Activated T-helper 17 cell treated with anti-CD3 and anti-CD28 coated beads, Interleukin-2, amount 50 U/mL, for 72 hours (primary cell): ENCODE data around the gene TP53AIP1. TPM values are rescaled to one million over a fixed set of nuclear protein-coding genes. Genes with fewer than 3 reads are reported as not detected.

Source experiments
- ATAC-seq: fragments of 150-1000 bp; cut with Tn5 transposase; replicated peaks from 2 replicates; pipeline ENCODE4 v1.10.0; 2021; ENCODE audit warnings: mild to moderate bottlenecking, moderate library complexity
- H3K27ac Mint-ChIP-seq: one replicate; pipeline ENCODE4 v1.8.0; 2022; ENCODE audit warnings: mixed read lengths
- H3K27me3 Mint-ChIP-seq: one replicate; pipeline ENCODE4 v1.8.0; 2022; ENCODE audit warnings: mixed read lengths
- H3K36me3 Mint-ChIP-seq: one replicate; pipeline ENCODE4 v1.8.0; 2022; ENCODE audit warnings: low read depth, mild to moderate bottlenecking, mixed read lengths
- H3K4me1 Mint-ChIP-seq: one replicate; pipeline ENCODE4 v1.8.0; 2022; ENCODE audit warnings: mixed read lengths
- H3K4me3 Mint-ChIP-seq: one replicate; pipeline ENCODE4 v1.8.0; 2022; ENCODE audit warnings: mild to moderate bottlenecking, mixed read lengths
- H3K9me3 Mint-ChIP-seq: one replicate; pipeline ENCODE4 v1.8.0; 2022; ENCODE audit warnings: mixed read lengths
- total RNA-seq, 2 donors: library from RNA; stranded (reverse); gene quantifications; one replicate each; pipeline ENCODE4 v1.2.3, GENCODE V29; 2022

Gene TP53AIP1
- total RNA-seq, 2 donors from 2014 or later, result not detected

DNA sequence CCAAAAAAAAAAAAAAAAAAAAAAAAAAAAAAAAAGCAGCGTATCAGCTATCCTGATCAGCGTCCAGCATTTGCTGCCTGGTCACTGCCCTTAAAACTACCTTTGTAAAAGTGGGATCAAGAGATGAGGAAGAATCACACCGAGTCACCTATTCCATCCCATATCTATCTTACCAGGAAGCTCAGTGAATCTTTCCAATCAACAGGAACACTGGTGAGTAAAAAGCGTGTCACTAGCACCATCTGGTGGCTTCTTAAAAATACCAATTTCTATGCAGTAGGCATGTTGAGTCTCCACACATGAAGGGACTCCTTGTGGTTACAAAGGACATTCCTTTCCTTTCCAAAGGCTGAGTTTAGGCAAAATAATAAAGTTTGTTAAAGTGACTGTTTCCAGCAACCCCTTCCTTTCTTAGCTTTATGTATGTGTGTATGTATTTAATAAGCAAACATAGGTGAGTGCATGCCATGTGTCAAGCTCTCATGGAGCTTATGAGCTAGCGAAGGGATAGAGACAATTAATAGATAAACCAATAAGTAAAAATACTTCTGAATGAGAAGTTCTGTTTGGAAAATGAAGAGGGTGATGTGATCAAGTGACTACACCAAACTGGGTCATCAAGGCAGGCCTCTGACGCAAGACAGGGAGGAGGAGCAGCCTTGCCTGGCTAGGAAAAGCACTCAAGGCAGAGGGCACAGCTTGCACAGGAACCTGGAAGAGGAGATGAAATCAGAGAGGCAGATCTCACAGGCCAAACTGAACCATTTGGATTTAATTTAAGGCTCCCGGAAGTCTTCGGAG is 13.9 kb upstream of the TP53AIP1 start:
- Mint-ChIP-seq H3K36me3 (no peaks in the 10 kb centered on the region), H3K4me3 (no peak overlapping the region), H3K27me3 (peaks cover 15% of the 10 kb centered on the region), H3K9me3 (no peaks in the 10 kb centered on the region), H3K27ac (no peak overlapping the region), H3K4me1 (no peaks in the 10 kb centered on the region)
- no peak for ATAC-seq

DNA sequence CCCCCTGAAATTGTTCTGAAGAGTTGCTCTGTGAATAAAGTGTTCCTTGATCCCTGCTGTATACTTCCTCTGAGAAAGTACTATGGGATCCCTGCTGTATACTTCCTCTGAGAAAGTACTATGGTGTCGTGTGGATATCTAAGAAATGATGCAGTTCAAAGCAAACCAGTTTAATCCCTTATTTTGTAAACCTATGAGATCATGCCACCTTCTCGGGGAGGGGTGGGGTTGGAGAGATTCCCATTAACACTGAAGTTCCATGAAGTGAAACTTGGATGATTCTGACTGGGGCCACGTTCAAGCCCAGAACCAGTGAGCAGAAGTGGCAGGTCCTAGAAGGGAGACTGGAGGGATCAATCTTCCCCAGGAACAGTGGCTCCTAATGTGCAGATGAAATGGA is 13.0 kb upstream of the TP53AIP1 start:
- no peak for ATAC-seq
- Mint-ChIP-seq H3K9me3 (no peaks in the 10 kb centered on the region), H3K27me3 (peaks cover 12% of the 10 kb centered on the region), H3K27ac (no peak overlapping the region), H3K4me3 (no peak overlapping the region), H3K4me1 (no peaks in the 10 kb centered on the region), H3K36me3 (no peaks in the 10 kb centered on the region)

DNA sequence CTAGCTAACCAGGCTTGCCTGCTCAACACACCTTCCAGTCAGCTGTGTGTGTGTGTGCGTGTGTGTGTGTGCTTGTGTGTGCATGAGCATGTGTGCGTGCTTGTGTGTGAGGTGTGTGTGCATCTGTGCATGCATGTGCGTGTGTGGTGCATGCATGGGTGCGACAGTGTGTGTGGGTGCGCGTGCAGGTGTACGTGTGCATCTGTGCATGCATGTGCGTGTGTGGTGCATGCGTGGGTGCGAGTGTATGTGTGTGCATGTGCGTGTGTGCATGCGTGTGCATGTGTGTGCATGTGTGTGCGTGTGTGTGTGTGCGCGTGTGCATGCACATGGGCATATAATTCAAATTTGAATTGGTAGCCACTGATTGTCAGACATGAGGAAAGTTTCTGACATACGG is 10.5 kb upstream of the TP53AIP1 start:
- H3K27me3 Mint-ChIP-seq, result peaks cover 11% of the 10 kb centered on the region
- no peak for ATAC-seq

DNA sequence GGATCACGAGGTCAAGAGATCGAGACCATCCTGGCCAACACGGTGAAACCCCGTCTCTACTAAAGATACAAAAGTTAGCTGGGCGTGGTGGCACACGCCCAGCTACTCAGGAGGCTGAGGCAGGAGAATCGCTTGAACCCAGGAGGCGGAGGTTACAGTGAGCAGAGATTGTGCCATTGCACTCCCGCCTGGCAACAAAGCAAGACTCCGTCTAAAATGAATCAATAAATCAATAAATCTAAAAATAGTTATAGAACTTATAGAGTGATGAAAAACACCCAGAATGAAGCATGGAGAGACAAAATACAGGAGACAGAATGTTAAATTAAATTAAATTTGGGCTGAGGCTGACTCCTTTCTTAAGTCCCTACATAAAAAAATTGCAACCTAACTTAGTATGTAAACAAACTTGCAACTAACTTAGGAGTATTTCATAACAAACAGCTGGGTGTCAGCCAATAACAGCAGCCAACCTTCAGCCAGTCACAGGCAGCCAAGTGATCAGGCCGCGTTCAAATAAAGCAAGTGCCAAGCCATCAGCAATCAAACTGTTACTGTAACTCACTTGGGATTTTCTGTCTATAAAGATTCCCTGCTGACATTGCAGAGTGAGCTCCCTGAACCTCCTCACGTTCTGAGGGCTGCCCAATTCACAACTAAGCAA is 7.3 kb upstream of the TP53AIP1 start:
- H3K4me1 Mint-ChIP-seq, result no peaks in the 10 kb centered on the region
- H3K4me3 Mint-ChIP-seq, result no peak overlapping the region
- H3K9me3 Mint-ChIP-seq, result no peaks in the 10 kb centered on the region
- H3K27ac Mint-ChIP-seq, result no peak overlapping the region
- ATAC-seq, result no peak
- peaks cover 6% of the 10 kb centered on the region for H3K27me3 Mint-ChIP-seq
- no peaks in the 10 kb centered on the region for H3K36me3 Mint-ChIP-seq

More for the DNA sequence above, 10.5 kb upstream of the TP53AIP1 start:
- no peak overlapping the region for H3K27ac Mint-ChIP-seq
- no peaks in the 10 kb centered on the region for H3K36me3 Mint-ChIP-seq
- H3K4me1 Mint-ChIP-seq, result no peaks in the 10 kb centered on the region
- H3K9me3 Mint-ChIP-seq, result no peaks in the 10 kb centered on the region
- no peak overlapping the region for H3K4me3 Mint-ChIP-seq

DNA sequence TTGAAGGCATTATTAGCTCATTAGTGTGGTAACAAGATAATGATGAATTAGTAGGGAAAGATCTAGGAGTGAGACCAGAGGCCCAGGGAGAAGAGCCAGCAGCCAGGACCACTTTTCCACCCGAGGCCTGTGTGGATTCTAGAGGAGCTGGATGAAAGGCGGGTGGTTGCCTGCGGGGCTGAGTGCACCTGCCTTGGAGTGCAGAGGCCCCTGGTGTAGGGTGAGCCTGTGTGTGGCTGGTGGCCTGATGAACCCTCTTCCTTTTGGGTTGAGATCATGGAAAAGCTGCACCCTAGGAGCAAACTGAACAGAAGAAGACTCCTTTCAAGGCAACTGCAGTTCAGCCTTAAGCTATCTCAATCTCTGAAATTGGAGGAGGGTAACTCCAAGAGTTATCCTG is 5.9 kb upstream of the TP53AIP1 start:
- Mint-ChIP-seq H3K27me3 (peaks cover 9% of the 10 kb centered on the region), H3K27ac (no peak overlapping the region), H3K9me3 (no peaks in the 10 kb centered on the region), H3K4me1 (no peaks in the 10 kb centered on the region), H3K4me3 (no peak overlapping the region), H3K36me3 (no peaks in the 10 kb centered on the region)
- no peak for ATAC-seq

DNA sequence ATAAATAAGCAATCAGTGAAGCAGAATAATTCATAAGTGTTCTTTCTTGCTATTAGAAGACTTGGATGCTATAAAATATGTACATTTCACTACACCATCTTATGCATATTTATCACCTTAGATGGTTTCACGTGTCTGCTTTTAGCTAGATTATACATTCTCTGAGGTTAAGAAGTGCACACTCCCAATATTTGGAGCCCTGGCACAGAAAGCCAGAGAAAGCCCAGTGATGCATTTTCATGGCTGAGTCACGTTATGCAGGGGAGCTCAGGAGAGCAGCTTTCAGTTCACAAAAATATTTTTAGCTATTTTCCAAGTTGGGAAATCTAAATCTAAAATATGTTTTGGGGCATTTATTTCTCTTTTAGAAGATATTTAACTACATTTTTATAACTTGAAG is 5.1 kb upstream of the TP53AIP1 start:
- no peak overlapping the region for H3K27ac Mint-ChIP-seq
- H3K4me1 Mint-ChIP-seq, result no peaks in the 10 kb centered on the region
- H3K4me3 Mint-ChIP-seq, result no peak overlapping the region
- H3K27me3 Mint-ChIP-seq, result peaks cover 9% of the 10 kb centered on the region
- H3K36me3 Mint-ChIP-seq, result no peaks in the 10 kb centered on the region
- no peak for ATAC-seq
- no peaks in the 10 kb centered on the region for H3K9me3 Mint-ChIP-seq

DNA sequence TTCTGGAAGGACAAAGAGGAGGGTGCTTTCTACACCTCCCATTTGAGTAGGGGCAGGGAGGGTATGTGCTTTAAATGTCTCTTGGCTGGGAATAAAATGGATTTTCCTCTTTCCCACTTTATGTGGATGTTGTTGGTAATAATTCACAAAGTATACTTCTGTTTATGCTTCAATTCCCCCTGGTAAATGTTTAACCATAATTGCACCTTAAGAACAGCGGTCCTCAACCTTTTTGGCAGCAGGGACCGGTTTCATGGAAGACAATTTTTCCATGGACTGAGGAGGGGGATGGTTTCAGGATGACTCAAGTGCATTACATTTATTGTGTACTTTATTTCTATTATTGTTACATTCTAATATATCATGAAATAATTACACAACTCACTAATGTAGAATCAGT is 4.0 kb upstream of the TP53AIP1 start:
- H3K27me3 Mint-ChIP-seq, result peaks cover 9% of the 10 kb centered on the region
- no peaks in the 10 kb centered on the region for H3K36me3 Mint-ChIP-seq
- no peak overlapping the region for H3K27ac Mint-ChIP-seq
- H3K9me3 Mint-ChIP-seq, result no peaks in the 10 kb centered on the region
- no peak overlapping the region for H3K4me3 Mint-ChIP-seq
- H3K4me1 Mint-ChIP-seq, result no peaks in the 10 kb centered on the region
- no peak for ATAC-seq

DNA sequence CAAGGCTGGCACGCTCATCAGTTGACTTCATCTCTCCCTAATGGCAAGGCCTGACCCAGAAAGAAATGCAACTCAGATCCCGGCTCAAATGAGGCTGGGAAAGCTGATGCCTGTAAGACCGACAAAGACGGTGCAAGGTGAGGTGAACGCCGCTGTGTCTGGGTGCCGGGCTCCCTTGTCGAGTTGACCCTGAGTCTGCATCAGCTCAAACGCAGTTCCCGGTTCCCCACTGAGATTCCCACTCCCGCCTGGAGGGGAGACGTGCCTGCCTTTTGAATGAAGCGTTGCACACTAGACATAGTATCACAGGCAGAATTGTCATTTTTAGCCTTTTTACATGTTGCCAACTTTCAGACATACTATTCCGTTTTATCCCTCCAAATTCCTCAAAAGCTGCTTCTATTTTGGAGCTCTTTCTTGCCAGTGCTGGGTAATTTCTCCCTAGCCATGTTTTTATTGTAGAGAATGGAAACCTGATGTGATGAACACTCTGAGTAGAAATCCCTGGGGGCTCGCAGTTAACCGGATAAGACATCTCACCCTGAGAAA is 831 bp upstream of the TP53AIP1 start:
- H3K27ac Mint-ChIP-seq, result no peak overlapping the region
- ATAC-seq, result no peak
- H3K27me3 Mint-ChIP-seq, result peaks cover 6% of the 10 kb centered on the region
- no peaks in the 10 kb centered on the region for H3K4me1 Mint-ChIP-seq
- H3K4me3 Mint-ChIP-seq, result no peak overlapping the region
- H3K9me3 Mint-ChIP-seq, result no peaks in the 10 kb centered on the region
- no peaks in the 10 kb centered on the region for H3K36me3 Mint-ChIP-seq

DNA sequence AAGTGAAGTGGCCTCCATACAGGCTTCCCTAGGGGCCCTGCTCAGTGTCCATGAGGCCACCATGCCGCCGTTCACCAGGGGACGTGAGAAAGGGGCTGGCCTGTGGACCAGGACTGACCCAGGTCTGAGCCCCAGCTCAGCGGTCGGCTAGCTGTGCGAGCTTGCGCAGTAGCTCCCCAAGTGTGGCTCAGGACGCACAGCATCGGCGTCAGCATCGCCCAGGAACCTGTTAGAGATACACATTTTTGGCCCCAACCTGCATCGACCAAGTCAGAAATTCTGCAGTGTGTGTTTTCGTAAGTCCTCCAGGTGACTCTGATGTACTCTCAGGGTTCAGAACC is 429 bp downstream of the TP53AIP1 start:
- Mint-ChIP-seq H3K27ac (no peak overlapping the region), H3K36me3 (no peaks in the 10 kb centered on the region), H3K4me1 (no peaks in the 10 kb centered on the region), H3K27me3 (peaks cover 6% of the 10 kb centered on the region), H3K9me3 (no peaks in the 10 kb centered on the region), H3K4me3 (no peak overlapping the region)
- no peak for ATAC-seq

DNA sequence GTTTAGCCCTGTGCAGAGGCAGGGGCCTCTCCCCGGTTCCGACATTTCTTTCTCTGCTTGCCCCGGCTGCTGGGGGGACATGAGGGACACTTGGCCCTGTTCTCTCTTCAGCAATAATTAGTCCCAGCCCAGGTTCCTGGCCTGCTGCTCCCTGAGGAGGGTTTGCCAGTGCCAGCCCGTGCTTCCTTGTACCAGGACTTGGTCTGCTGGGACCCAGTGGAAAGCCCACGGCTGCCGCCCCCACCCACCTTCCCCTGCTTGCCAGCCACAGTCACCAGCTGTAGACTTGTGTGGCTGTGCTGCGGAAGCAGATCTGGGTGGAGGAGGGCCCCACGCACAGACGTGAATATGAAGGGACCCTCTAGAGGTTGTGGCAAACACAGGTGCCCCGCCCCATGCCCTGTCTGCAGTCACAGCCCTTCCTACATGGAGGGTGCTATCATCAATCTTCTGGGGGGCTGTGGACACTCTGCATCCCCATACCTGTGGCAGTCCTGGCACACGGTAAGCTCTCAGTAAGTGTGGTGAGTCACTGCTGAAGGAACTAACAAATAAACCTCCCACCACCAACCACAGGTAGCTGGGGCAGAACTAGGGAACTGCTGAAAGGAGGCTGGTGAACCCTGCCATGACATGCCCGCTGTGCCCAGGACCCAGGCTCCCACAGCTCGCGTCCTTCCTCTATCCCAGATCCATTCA is 949 bp downstream of the TP53AIP1 start:
- Mint-ChIP-seq H3K27me3 (peaks cover 6% of the 10 kb centered on the region), H3K4me1 (no peaks in the 10 kb centered on the region), H3K9me3 (no peaks in the 10 kb centered on the region), H3K36me3 (no peaks in the 10 kb centered on the region), H3K27ac (no peak overlapping the region), H3K4me3 (no peak overlapping the region)
- ATAC-seq, result no peak

DNA sequence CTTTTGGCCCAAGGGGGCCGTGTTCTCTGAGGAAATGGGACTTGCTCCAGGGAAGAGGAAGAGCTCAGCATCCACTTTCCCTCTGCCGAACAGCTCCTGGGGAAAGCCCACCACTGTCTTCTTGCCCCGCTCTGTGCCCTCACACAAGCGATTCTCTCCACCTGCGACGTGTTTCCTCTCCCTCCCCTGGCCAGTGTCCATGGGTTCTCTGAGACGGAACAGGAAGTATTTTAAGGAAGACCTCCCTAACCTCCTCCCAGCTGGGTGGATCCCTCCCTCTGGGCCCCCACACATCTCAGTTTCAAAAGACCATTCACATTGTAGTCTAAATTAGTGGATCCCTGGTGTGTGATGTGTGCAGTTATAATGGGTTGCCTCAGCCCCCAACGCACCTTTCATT is 1.6 kb downstream of the TP53AIP1 start:
- no peak overlapping the region for H3K27ac Mint-ChIP-seq

DNA sequence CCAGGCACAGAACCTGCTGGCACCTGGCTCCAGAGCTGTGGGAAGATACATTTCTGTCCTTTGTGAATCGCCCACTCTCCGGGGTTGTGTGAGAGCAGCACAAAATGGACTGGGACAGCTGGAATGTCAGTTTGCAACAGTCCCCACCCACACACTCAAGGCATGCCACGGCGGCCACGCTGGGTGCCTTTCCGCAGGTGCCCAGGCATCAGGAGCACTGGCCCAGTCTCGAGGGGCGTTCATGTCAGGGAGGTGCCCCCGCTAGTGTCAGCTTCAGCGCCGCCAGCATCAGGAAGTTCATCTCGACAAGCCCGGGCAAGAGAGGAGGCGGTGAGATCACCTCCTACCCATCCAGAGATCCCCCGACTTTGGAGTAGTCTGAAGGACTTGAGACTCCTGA is 2.1 kb downstream of the TP53AIP1 start:
- Mint-ChIP-seq H3K4me3 (no peak overlapping the region), H3K27ac (no peak overlapping the region), H3K36me3 (no peaks in the 10 kb centered on the region)

More for the DNA sequence above, 1.6 kb downstream of the TP53AIP1 start:
- peaks cover 6% of the 10 kb centered on the region for H3K27me3 Mint-ChIP-seq
- no peaks in the 10 kb centered on the region for H3K9me3 Mint-ChIP-seq
- no peaks in the 10 kb centered on the region for H3K4me1 Mint-ChIP-seq
- no peak overlapping the region for H3K4me3 Mint-ChIP-seq
- no peaks in the 10 kb centered on the region for H3K36me3 Mint-ChIP-seq
- ATAC-seq, result no peak

DNA sequence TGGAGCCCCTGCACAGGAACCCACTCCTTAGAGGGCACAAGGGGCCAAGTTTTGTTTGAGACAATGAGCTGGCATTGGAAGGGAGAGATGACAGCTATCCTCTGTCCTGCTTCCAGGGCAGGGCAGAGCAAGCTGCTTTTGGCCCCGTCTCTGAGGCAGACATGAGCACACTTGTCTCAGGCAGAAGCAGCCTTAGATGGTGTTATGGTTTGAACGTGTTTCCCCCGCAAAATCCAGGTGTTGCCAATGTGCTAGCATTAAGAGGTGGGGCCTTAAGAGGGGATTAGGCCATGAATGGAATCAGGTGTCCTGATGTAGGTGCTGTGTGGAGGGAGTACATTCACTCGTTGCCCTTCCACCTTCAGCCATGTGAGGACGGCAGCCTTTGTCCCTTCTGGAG is 2.5 kb downstream of the TP53AIP1 start:
- ATAC-seq, result no peak
- Mint-ChIP-seq H3K27me3 (peaks cover 3% of the 10 kb centered on the region), H3K4me1 (no peaks in the 10 kb centered on the region), H3K4me3 (no peak overlapping the region), H3K9me3 (no peaks in the 10 kb centered on the region), H3K27ac (no peak overlapping the region), H3K36me3 (no peaks in the 10 kb centered on the region)

More for the DNA sequence above, 2.1 kb downstream of the TP53AIP1 start:
- ATAC-seq, result no peak
- Mint-ChIP-seq H3K4me1 (no peaks in the 10 kb centered on the region), H3K9me3 (no peaks in the 10 kb centered on the region), H3K27me3 (peaks cover 5% of the 10 kb centered on the region)

DNA sequence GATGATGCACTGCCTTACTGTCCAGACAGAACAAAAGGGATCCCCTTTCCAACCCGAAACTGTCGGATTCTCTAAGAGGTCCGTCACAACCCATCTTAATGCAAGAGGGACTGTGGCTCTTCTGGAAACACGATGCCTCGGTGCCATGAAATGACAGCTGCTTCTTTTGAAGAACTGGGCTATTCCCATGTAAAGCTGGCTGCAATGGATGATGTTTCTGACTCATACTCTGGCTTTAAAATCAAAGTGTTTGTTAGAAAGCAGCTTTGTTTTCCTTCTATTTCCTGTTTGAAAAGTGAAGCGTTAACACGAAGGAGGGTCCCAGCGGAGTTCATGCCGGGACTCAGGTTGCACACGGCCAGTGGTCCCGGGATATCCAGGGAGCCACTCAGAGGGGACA is 3.1 kb downstream of the TP53AIP1 start:
- no peak overlapping the region for H3K4me3 Mint-ChIP-seq
- no peaks in the 10 kb centered on the region for H3K36me3 Mint-ChIP-seq
- no peak overlapping the region for H3K27ac Mint-ChIP-seq
- no peak for ATAC-seq
- H3K9me3 Mint-ChIP-seq, result no peaks in the 10 kb centered on the region
- H3K4me1 Mint-ChIP-seq, result no peaks in the 10 kb centered on the region
- peaks cover 2% of the 10 kb centered on the region for H3K27me3 Mint-ChIP-seq
